Measurements from ENCODE around the gene PDCD6IP.
"Not testable (repeated sequence)": the region's sequence is repeated elsewhere in the genome, so short reads cannot be mapped to it uniquely, and the experiment has no call there.

PDCD6IP gene

DNA sequence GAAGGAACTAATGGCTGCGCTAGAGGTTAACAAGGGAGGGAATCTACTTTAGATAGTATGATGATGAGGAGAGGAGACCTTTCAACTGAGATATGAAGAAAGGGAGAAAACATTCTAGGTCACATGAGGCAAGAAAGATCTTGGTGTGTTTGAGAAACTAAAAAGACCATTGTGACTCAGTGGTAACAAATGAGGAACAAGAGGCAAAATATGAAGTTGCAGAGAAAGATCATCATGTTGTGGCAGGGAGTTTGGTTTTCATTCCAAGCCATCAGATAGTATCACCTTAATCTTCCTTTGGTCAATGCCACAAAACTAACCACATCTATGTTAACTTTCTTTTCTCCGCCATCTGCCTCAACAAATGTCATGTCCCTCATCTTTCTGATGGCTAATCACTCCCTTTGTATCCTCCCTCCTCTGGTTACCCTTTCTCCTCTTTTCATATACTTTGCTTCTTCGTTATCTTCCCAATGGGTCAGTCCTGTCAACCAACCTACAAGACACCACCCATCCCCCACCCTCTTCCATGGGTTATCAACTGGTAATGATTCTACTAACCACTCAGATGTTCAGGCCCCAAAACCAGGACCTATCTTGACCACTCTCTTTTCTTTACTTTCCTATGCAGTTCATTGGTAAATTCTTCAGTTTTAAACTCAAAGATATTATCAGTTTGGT is 2.4 kb upstream of the PDCD6IP start:
- no peak for DNase-seq

DNA sequence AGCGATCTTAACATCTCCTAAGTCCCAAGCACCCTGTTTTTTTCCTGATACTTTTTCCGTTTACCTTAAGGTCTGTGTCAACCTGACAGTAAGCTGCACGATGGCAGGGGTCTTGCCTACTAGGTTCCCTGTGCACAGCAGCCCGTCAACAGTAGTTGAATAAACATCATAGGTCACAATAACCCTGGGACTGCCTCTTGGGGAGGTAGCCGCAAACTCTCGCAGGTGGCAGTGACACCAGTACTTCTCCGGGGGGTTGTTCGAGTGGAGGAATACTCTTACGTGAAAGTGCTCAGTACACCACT is 365 bp upstream of the PDCD6IP start:
- DNase-seq = no peak

DNA sequence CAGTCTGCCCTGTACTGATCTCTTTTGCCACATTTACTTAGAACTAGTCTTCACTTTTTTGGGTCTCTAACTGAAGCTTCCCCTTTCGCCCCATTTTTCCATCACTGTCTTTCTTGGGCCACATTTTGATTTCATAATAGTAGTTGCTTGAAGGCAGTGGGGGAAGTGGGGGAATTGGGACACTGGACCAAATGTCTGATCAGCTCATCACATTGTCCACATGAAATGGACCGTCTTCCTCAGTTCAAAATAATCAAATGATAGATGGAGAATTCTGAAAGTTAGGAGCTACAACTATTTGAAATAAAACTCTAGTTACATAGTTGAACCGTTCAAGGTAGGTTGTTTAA is 747 bp downstream of the PDCD6IP start:
- peak in 1 of 14 donors; percentile 42 for DNase-seq

DNA sequence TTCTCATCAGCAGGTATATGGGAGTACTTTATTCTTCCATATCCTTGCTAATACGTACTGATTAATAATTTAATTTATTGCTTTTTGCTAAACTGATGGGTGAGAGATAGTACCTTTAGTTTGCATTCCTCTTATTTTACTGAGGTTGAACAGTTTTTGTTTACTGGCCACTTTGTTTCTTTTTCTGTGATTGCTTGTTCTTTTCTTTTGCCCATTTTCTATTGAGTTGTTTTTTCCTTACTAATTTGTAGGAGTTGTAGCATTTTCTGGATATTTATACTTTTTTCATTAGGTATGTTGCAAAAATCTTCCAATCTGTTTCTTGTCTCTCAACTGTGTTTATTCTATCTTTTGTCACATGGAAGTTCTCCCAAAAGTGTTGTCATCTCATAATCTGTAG is 4.8 kb downstream of the PDCD6IP start:
- DNase-seq = no peak

DNA sequence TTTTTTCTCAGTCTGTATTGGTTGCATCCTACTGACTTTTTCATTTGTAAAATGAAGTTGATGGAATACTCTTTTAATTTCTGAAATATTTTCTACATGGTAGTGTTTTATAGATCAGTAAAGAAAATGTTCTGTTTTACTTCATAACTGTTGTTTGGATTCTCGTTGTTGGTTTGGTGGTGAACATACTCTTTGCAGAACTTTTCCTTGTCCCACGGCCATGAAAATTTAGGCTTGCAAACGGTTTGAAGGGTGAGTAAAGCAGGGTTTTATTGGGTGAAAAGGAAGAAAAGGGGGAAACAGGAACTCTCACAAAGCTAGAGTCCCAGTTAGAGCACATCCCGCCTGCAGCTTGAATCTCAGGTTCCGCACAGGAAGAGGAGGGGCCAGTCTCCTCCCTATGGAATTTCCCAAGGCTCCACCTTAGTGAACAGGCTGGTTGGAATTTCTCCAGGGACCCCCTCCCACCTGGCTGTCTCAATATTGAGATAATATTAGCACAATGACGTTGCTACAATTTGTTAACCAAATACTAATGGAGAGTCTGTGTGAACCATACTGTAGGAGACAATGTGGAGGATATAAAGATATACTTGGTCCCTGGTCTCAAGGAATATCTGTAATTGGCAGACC is 5.6 kb downstream of the PDCD6IP start:
- no peak for DNase-seq

DNA sequence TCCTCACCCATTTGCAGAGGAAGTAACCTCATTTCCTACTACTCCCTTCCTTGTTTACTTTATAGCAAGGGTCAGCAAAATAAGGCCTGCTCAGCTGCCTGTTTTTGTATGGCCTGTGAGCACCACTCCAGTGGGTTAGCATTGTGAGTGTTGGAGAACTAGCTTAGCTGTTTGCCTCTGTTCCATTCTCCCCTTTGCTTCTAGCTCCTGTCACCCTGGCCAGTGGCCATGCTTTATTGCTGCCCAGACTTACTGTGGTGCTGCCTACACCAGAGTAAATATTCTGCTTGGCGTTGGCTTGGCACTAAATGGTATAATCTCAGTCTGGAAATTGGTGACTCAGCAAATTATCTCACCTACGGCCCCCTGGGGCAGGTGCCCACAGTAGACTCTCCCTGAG is 8.8 kb downstream of the PDCD6IP start:
- DNase-seq = peak in 1 of 14 donors; percentile 21

DNA sequence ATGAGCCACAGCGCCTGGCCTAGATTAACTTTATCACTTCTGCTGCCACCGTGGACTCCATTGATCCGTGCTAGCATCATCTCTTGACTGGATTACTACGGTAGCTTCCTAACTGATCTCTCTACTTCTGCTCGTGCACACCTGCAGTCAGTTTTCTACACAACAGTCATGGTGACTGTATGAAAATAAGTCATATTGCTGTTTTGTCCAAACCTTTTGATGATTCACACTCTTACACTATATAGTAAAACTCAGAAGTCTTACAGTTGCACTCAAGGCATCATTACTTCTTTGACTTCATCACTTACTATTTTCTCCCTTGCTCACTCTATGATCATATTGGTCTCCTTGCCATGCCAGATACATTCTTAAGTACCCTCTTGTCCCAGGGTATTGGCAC is 10.1 kb downstream of the PDCD6IP start:
- no peak for DNase-seq

DNA sequence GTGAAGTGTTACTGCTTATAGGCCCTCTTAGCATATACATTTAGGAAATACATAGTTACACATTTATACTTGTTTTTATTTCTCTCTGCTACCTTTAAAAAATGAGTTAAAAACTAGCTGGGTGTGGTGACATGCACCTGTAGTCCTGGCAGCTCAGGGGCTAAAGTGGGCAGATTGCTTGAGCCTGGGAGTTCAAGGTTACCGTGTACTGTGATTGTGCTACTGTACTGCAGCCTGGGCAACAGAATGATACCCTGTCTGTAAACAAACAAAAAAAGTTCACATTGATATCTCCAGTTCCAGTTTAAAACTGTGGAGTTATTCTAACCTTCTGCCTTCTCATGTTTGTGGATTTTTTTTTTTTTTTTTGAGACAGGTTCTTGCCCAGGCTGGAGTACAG is 12.1 kb downstream of the PDCD6IP start:
- no peak for DNase-seq

DNA sequence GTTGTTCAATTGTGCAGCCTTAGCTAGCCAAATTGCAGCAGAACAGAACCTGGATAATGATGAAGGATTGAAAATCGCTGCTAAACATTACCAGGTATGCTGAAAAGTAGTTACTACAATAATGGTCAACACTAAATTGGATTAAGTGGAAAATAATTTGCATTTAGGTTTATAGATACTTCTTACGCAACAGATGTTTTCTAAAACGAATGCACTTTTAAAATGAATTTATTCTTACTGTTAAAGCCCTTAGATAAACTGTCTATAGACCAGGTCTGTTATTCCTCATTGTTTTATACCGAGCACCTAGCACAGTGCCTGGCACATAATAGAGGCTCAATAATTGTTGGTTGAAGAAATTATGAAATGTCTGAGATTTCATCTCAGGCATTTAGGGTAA is 23.6 kb downstream of the PDCD6IP start:
- no peak for DNase-seq

DNA sequence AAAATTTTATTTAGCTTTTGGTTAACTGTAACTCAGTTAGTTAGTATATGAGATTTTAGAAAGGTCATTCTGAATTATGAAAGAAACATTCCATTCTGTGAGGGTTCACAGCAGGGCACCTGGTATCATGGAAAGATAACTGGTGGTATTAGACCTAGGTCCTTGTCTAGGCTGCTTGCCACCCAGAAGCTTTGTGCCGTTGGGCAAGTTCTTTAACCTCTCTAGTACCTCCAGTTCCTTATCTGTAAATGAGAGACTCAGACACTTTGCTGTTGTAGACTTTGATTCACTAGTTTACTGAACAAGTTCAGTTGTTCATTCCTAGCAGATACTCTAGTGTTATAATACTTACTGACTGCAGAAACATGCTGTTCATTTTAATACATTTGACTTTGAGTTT is 25.4 kb downstream of the PDCD6IP start:
- DNase-seq = no peak

DNA sequence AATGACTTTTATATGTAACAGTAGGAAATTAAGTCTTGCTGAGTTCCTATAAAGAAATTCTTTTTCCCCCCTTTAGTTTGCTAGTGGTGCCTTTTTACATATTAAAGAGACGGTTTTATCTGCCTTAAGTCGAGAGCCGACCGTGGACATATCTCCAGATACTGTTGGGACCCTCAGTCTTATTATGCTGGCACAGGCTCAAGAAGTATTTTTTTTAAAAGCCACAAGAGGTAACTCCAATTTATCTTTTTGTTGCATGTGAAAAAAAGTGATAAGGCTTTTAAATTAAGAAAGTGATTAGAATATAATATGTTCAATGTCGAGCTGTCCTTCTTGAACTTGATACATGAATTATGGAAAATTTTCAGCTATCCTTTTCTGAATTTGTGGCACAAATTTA is 26.7 kb downstream of the PDCD6IP start:
- no peak for DNase-seq

DNA sequence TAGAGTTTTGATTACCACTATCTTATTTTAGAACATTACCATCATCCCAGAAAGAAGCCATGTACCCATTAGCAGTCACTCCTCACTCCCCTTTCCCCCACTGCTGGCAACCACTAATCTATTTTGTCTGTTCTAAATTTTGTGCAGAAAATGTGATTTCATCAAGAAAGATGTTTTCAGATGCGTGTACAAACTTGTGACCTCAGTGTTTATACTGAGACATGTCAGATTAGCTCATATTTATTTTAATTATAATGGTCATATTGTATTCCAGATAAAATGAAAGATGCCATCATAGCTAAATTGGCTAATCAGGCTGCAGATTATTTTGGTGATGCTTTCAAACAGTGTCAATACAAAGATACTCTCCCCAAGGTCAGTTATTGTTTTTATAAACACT is 27.8 kb downstream of the PDCD6IP start:
- no peak for DNase-seq

DNA sequence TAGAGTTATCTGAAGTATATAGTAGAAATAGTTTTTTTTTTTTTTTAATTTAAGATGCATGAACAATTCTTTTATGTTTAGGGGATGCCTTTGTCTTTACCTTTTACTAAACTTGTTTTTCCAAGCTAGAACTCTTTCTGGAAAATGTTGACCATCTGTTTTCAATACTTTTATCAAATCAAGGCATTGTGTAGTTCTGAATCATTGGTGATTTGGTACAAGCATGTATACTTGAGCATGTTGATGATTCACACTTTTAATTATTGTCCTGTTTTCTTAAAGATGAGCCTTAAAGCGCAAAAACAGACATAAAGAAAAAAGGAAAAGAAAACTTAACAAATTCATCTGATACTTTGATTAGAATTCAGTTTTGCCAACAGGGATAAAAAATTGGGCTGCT is 28.3 kb downstream of the PDCD6IP start:
- DNase-seq = no peak

DNA sequence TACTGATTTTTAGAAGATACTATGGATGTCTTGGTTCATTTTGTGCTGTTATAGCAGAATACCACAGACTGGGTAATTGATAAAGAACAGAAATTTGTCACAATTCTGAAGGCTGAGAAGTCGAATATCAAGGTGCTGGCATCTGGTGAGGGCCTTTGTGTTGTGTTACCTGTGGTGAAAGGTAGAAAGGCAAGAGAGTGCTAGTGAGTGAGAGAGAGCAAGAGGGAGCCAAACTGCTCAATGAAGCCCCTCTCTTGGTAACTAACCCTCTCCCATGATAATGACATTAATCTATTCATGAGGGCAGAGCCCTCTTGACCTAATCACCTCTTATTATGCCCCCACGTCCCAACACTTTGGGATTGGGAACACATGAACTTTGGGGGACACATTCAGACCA is 31.3 kb downstream of the PDCD6IP start:
- no peak for DNase-seq

DNA sequence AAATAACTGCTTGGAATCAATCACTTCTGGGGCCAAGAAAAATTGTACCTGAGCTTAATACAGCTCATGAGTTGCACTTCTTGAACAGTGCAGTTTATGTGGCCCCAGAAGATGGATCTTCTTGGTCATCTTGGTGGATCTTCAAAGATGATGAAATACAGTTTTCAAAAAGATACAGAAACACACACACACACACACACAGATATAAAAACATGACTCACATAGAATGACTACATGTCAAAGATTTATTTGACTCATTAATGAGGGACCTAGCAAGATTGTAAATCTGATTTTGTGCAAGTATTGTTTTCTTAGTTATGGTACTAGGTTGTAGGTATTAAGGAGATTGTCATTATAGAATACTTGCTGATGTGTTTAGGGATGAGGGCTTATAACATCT is 32.6 kb downstream of the PDCD6IP start:
- DNase-seq = no peak

DNA sequence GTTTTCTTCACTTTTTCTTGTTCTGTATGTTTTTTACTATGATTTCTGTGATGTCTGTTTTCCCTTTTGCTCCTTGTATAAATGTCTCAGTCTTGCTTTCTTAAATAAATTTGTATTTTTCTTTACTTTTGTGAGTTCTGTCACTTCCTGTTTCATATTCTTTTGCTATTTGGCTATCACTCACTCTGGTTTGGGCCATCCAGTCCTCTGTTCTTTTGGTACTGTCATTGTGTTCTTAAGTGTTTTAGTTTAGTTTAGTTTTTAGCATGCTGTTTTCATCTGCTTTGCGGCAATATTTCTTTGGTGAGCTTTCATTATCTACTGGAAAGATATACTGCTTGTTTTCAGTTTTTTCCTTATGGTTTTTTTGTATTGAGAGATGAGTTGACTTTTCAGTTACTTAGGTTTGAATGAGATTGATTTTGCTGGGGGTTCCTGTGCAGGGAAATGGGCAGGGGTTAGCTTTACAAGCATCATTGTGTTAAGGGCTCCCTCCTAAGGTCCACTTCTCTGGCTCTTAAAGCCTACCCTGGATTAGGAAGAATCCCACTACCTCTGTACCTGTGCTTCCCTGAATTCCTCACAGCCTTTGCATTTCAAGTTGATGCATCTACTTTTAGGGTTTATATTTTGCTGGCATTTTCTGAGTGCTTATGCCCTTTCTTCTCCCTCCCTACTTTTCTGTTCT is 35.1 kb downstream of the PDCD6IP start:
- no peak for DNase-seq

DNA sequence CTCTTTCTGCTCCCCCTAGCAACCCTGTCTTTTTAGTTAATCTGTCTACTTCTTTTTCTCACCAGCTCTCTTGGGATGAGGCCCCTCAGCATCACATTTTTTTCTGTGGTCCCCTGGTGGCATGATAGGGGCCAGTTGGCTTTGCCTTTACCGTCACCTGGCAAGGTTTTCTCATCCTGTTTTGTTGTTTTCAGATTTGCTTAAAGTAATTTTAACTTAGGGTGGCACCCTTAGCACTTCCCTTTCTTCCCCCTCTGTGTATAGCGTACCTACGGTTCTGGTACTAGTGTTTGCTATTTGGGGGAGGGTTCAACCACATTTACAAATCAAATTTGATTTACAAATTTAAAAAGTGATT is 35.6 kb downstream of the PDCD6IP start:
- DNase-seq = no peak

DNA sequence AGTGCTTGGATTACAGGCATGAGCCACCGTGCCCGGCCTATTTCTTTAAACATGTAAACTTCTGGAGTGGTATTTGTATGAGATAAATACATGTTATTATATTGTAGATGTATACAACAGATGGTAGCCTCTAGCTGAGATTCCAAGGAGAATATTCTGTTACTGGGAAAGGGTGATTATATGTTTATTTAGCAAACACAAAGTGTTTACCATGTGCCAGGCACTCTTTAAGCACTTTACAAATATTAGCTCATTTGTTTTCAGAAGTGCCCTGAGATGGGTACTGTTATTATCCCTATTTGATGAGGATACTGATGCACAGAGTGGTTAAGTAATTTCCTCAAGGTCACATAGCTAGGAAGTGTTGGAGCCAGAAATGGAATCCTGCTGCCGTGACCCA is 38.8 kb downstream of the PDCD6IP start:
- DNase-seq = not testable (repeated sequence)

DNA sequence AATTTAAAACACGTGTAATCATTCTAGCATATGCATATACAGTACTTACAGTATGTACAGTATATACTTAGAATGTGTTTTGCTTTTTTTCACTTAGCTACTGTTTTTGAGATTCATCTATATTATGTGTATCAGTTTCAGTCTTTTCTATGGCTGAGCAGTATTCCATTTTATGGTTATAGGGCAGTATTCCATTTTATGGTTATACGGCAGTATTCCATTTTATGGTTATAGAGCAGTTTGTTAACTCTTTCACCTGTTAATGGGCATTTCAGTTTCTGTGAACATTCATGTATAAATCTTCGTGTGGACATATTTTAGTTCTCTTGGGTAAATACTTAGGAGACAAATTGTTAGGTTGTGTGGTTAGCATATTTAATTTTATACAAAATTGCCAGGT is 40.9 kb downstream of the PDCD6IP start:
- no peak for DNase-seq

DNA sequence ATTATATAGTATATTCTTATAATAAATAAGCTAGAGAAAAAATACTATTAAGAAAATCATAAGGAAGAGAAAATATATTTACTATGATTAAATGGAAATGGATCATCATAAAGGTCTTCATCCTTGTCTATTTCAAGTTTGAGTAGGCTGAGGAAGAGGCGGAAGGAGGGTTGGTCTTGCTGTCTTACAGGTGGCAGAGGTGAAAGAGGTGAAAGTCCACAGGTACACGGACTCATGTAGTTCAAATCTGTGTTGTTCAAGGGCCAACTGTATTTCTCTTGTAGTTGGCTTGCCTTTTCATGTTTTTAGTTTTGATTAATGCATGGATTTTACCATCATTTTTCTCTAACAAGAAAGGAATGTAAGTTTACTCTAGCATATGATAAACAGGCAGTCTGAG is 41.7 kb downstream of the PDCD6IP start:
- DNase-seq = no peak

DNA sequence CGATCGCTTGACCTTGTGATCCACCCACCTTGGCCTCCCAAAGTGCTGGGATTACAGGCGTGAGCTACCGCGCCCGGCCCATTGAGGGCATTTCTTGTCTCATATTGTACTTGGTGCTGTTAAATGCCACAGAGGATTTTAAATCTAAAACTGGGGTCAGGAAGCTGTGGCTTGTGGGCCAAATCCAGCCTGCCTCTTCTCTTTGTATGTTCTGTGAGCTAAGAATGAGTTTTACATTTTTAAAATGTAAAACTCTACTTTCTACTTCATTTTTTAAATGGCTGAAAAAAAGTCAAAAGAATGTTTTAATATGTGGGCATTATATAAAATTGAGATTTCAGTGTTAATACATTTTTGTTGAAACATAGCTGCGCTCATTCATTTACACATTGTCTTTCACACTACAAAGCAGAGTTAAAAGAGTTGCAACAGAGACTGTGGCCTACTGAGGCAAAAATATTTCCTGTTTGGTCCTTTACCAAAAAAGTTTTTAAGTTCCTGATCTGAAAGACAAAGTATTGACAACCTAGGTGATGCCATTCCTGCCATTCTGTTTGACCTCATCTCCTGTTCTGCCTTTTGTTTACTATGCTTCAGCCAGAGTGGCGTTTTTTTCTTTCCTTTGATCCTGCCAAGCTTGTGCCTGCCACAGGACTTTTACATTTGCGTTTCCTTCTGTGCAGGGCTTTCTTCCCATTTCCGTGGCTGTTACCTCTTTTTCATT is 50.4 kb downstream of the PDCD6IP start:
- no peak for DNase-seq

DNA sequence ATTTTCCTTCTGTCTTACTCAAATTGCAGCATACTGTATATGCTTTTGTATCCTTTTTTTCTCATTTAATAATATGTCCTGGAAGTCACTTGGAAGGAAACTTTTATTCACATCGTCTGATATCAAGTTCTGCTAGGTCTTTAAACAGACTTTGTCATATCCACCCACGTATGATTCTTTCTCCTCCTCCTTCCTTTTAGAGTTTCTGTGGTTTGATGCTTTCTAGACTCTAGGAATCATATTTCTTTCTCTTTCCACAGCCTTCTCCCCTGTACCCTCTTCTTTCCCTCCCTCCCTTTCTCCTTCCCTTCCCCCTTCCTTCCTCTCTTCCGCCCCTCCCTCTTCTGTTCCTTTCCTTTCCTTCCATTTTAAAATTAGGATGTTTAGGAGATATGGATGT is 52.2 kb downstream of the PDCD6IP start:
- DNase-seq = not testable (repeated sequence)

DNA sequence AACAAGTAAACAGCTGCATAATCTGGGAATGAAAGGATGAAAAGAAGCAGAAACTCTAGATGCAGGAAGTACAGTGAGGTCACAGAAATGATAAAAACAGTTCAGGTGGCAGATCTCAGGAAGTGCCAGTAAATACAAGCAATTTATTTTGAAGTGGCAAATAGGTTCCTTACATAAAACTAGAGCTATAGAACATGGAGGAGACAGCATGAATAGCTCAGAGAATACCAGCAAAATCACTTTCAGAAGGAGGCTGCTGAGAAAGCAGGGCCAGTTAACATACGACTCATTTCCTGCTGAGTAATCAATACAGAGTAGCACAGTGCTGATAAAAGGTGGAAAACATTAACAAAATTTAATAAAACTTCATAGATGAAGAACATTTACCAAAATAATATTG is 57.0 kb downstream of the PDCD6IP start:
- not testable (repeated sequence) for DNase-seq
